Epithelial cell of proximal tubule (primary cell): ENCODE data around the gene EIF3L. TPM values are rescaled to one million over a fixed set of nuclear protein-coding genes. Genes with fewer than 3 reads are reported as not detected.

Experiments
- DNase-seq: peaks from one replicate; pipeline ENCODE4 v3.0.0-alpha.2; 2011; ENCODE audit warnings: low read depth
- H3K4me3 ChIP-seq: 2 replicates; pipeline ENCODE4 v1.5.1; 2011; ENCODE audit warnings: low read depth, mild to moderate bottlenecking, low read length
- CTCF ChIP-seq: conservative IDR thresholded peaks from 2 replicates; pipeline ENCODE4 v1.5.1; 2012; ENCODE audit warnings: low read depth, mild to moderate bottlenecking, low read length
- total RNA-seq: library from RNA; depleted of rRNA; stranded (reverse); fragments of >200 nt; gene quantifications from 2 replicates; pipeline ENCODE4 v1.2.3, GENCODE V29; 2015

The EIF3L gene
- total RNA-seq, 1 donor from 2014 or later = 333 TPM

- no peak for DNase-seq
- peak; percentile 90 for TF ChIP-seq CTCF
- no peak overlapping the region for H3K4me3 ChIP-seq
Measured at GRCh38 chr22:37933711-37934376, 84.6 kb downstream of the EIF3L start.

Other genes starting within 250 kb of the EIF3L start
- 43.8 and 49.6 TPM in 2 replicates for gene GGA1, start 240.6 kb upstream of the EIF3L start, total RNA-seq
- 15.1 and 25.0 TPM in 2 replicates for gene SH3BP1, start 209.8 kb upstream of the EIF3L start, total RNA-seq
- 21.0 and 42.3 TPM in 2 replicates for gene PDXP, start 190.7 kb upstream of the EIF3L start, total RNA-seq
- 1,711 and 1,833 TPM in 2 replicates for gene LGALS1, start 173.8 kb upstream of the EIF3L start, total RNA-seq
- 18.2 and 47.9 TPM in 2 replicates for gene NOL12, start 163.1 kb upstream of the EIF3L start, total RNA-seq
- 75.1 and 82.2 TPM in 2 replicates for gene TRIOBP, start 152.4 kb upstream of the EIF3L start, total RNA-seq
- 29.1 and 36.0 TPM in 2 replicates for gene GCAT, start 41.5 kb upstream of the EIF3L start, total RNA-seq
- gene GALR3, start 26.0 kb upstream of the EIF3L start, total RNA-seq = not detected in 2 replicates
- 38.6 and 41.9 TPM in 2 replicates for gene ANKRD54, start 5.1 kb upstream of the EIF3L start, total RNA-seq
- gene MICALL1, start 56.9 kb downstream of the EIF3L start, total RNA-seq = 74.8 and 79.2 TPM in 2 replicates
- not detected in 2 replicates for gene C22orf23, start 104.2 kb downstream of the EIF3L start, total RNA-seq
- 136 and 147 TPM in 2 replicates for gene POLR2F, start 104.3 kb downstream of the EIF3L start, total RNA-seq
- not detected in 2 replicates for gene SOX10, start 135.1 kb downstream of the EIF3L start, total RNA-seq
- 38.7 and 55.5 TPM in 2 replicates for gene PICK1, start 208.0 kb downstream of the EIF3L start, total RNA-seq
- 0.06 and 0.65 TPM in 2 replicates for gene SLC16A8, start 234.8 kb downstream of the EIF3L start, total RNA-seq